HepG2 (cell line): ENCODE results near the gene GPS2. TPM values are rescaled to one million over a fixed set of nuclear protein-coding genes. Genes with fewer than 3 reads are reported as not detected.

Experiments used
- ARID2 ChIP-seq: sonication (generic); formaldehyde crosslinking; IDR thresholded peaks from 2 replicates; pipeline ENCODE4 v1.8.1; 2022; ENCODE audit warnings: mild to moderate bottlenecking, missing genetic modification reagents, borderline replicate concordance
- CHCHD3 ChIP-seq: sonication (generic); formaldehyde crosslinking; IDR thresholded peaks from 2 replicates; pipeline ENCODE4 v1.8.0; 2022; ENCODE audit warnings: mild to moderate bottlenecking, missing genetic modification reagents, moderate library complexity
- DNMT1 ChIP-seq: sonication (generic); formaldehyde crosslinking; IDR thresholded peaks from 2 replicates; pipeline ENCODE4 v1.5.1; 2020; ENCODE audit warnings: mild to moderate bottlenecking, missing genetic modification reagents
- FIP1L1 ChIP-seq: fragments of 200-400 bp; formaldehyde crosslinking; IDR thresholded peaks from 2 replicates; pipeline ENCODE4 v1.6.1; 2018; ENCODE audit warnings: low read depth, mild to moderate bottlenecking, low read length, moderate library complexity, borderline replicate concordance; ENCODE audit not compliant: insufficient read depth
- FOXO1 ChIP-seq: sonication (generic); formaldehyde crosslinking; IDR thresholded peaks from 2 replicates; pipeline ENCODE4 v1.4.0; 2020; ENCODE audit warnings: missing genetic modification reagents
- IRF2 ChIP-seq: IDR thresholded peaks from 2 replicates; pipeline ENCODE4 v1.6.1; 2018; ENCODE audit warnings: missing genetic modification reagents, missing compliant biosample characterization
- KDM2A ChIP-seq: sonication (generic); formaldehyde crosslinking; IDR thresholded peaks from 2 replicates; pipeline ENCODE4 v1.4.0; 2020; ENCODE audit warnings: low read depth, missing genetic modification reagents, borderline replicate concordance
- KDM5A ChIP-seq: fragments of 200-600 bp; sonication (generic); IDR thresholded peaks from 2 replicates; pipeline ENCODE4 v1.7.0; 2018; ENCODE audit warnings: antibody characterized with exemption, mild to moderate bottlenecking, low read length, borderline replicate concordance
- KLF16 ChIP-seq, 2 experiments: sonication (generic) in 1 of 2; formaldehyde crosslinking in 1 of 2; IDR thresholded peaks; 2 replicates each; pipeline versions ENCODE4 v1.6.1 to v1.8.0; 2016 to 2023; ENCODE audit warnings: missing genetic modification reagents in 2 of 2, missing compliant biosample characterization in 1 of 2
- KMT2A ChIP-seq: sonication (generic); formaldehyde crosslinking; IDR thresholded peaks from 2 replicates; pipeline ENCODE4 v1.4.0; 2020; ENCODE audit warnings: missing genetic modification reagents
- MEIS2 ChIP-seq: sonication (generic); formaldehyde crosslinking; IDR thresholded peaks from 2 replicates; pipeline ENCODE4 v1.9.0; 2021; ENCODE audit warnings: mild to moderate bottlenecking, missing genetic modification reagents
- NFE2L1 ChIP-seq: sonication (generic); formaldehyde crosslinking; IDR thresholded peaks from 2 replicates; pipeline ENCODE4 v1.4.0; 2020; ENCODE audit warnings: missing genetic modification reagents, mild to moderate bottlenecking, borderline replicate concordance
- PAWR ChIP-seq: sonication (generic); formaldehyde crosslinking; IDR thresholded peaks from 2 replicates; pipeline ENCODE4 v1.4.0; 2020; ENCODE audit warnings: missing genetic modification reagents, mild to moderate bottlenecking, borderline replicate concordance
- PHF5A ChIP-seq: IDR thresholded peaks from one replicate; pipeline ENCODE4 v1.6.1; 2018; ENCODE audit warnings: low read depth, missing genetic modification reagents; ENCODE audit not compliant: unreplicated experiment
- PPARG ChIP-seq: conservative IDR thresholded peaks from 2 replicates; pipeline ENCODE4 v1.6.1; 2016; ENCODE audit warnings: missing biosample characterization, missing genetic modification reagents
- PRMT3 ChIP-seq: sonication (generic); formaldehyde crosslinking; IDR thresholded peaks from 2 replicates; pipeline ENCODE4 v1.8.1; 2022; ENCODE audit warnings: low read depth, mild to moderate bottlenecking, moderate library complexity, missing genetic modification reagents, borderline replicate concordance
- RARG ChIP-seq: sonication (generic); formaldehyde crosslinking; IDR thresholded peaks from 2 replicates; pipeline ENCODE4 v1.4.0; 2020; ENCODE audit warnings: low read depth, mild to moderate bottlenecking, missing genetic modification reagents
- SSRP1 ChIP-seq: IDR thresholded peaks from 2 replicates; pipeline ENCODE4 v1.6.1; 2016; ENCODE audit warnings: control low read depth
- SUZ12 ChIP-seq: fragments of 150-350 bp; IDR thresholded peaks from 2 replicates; pipeline ENCODE4 v1.6.1; 2014; ENCODE audit warnings: low read depth, low read length
- TFDP2 ChIP-seq: sonication (generic); formaldehyde crosslinking; IDR thresholded peaks from 2 replicates; pipeline ENCODE4 v1.4.0; 2020; ENCODE audit warnings: missing genetic modification reagents
- ZBTB20 ChIP-seq: sonication (generic); formaldehyde crosslinking; IDR thresholded peaks from 2 replicates; pipeline ENCODE4 v1.8.1; 2023; ENCODE audit warnings: missing genetic modification reagents, low read depth, mild to moderate bottlenecking, borderline replicate concordance
- ZBTB39 ChIP-seq: sonication (generic); formaldehyde crosslinking; IDR thresholded peaks from 2 replicates; pipeline ENCODE4 v1.5.0; 2020; ENCODE audit warnings: missing genetic modification reagents
- ZFP37 ChIP-seq: sonication (generic); formaldehyde crosslinking; IDR thresholded peaks from 2 replicates; pipeline ENCODE4 v1.4.0; 2020; ENCODE audit warnings: missing genetic modification reagents, borderline replicate concordance
- ZKSCAN1 ChIP-seq: fragments of 150-350 bp; IDR thresholded peaks from 2 replicates; pipeline ENCODE4 v1.6.1; 2014; ENCODE audit warnings: low read length
- ZMYM3 ChIP-seq: sonication (generic); formaldehyde crosslinking; IDR thresholded peaks from 2 replicates; pipeline ENCODE4 v1.5.1; 2020; ENCODE audit warnings: mild to moderate bottlenecking, missing genetic modification reagents
- ZNF276 ChIP-seq: sonication (generic); formaldehyde crosslinking; IDR thresholded peaks from 2 replicates; pipeline ENCODE4 v1.4.0; 2020; ENCODE audit warnings: mild to moderate bottlenecking, low read depth, missing genetic modification reagents
- ZNF720 ChIP-seq: sonication (generic); formaldehyde crosslinking; IDR thresholded peaks from 2 replicates; pipeline ENCODE4 v1.4.0; 2020; ENCODE audit warnings: missing genetic modification reagents
- polyA plus RNA-seq, 8 experiments: library from polyadenylated mRNA; depleted of rRNA in 3 of 8; stranded (reverse) in 7 of 8; unstranded in 1 of 8; fragments of >200 nt; fragmentation: Illumina TruSeq in 4 of 8; extraction: Trizol in 4 of 8; gene quantifications; 2 replicates each; pipeline versions ENCODE4 v1.2.1 to v1.2.3, GENCODE V29; 2011 to 2016; ENCODE audit warnings: low read depth in 4 of 8, missing spikeins in 1 of 8, mixed read lengths in 1 of 8; ENCODE audit not compliant: insufficient read depth in 1 of 8
- total RNA-seq, 5 experiments: library from RNA; depleted of rRNA; stranded (reverse); fragments of >200 nt; fragmentation: Illumina TruSeq; extraction: Trizol; gene quantifications; 2 replicates each; pipeline ENCODE4 v1.2.3, GENCODE V29; 2016; ENCODE audit warnings: low read depth in 1 of 5

The GPS2 gene
- total and polyA plus RNA-seq, 2 of the 13 experiments (the other 11 are each of a cell fraction or from before 2014, with no cell fraction given), result 58.0 to 59.4 TPM

GRCh38 chr17:7280519-7281073 lies 34.6 kb downstream of the GPS2 start (continued):
- TF ChIP-seq ZFP37 (CRISPR knock-in tag) (peak; percentile 82; the same call in 1 of the 2 replicates), SUZ12 (no peak), KDM5A (no peak), ZMYM3 (no peak), ZKSCAN1 (no peak), ZBTB39 (0 out of 2 replicates have a peak, but pooled peaks have one; percentile 51), PAWR (CRISPR knock-in tag) (no peak), IRF2 (CRISPR knock-in tag) (peak; percentile 71; the same call in 1 of the 2 replicates), KDM2A (CRISPR knock-in tag) (peak; percentile 87), PHF5A (CRISPR knock-in tag) (no peak), KMT2A (CRISPR knock-in tag) (0 out of 2 replicates have a peak, but pooled peaks have one; percentile 41), DNMT1 (CRISPR knock-in tag) (no peak), CHCHD3 (CRISPR knock-in tag) (peak; percentile 62; the same call in 1 of the 2 replicates), PPARG (peak; percentile 64; the same call in 1 of the 2 replicates), SSRP1 (0 out of 2 replicates have a peak, but pooled peaks have one; percentile 60), MEIS2 (CRISPR knock-in tag) (no peak), PRMT3 (CRISPR knock-in tag) (no peak), FIP1L1 (no peak), ZBTB20 (0 out of 2 replicates have a peak, but pooled peaks have one; percentile 43), ZNF276 (CRISPR knock-in tag) (no peak), NFE2L1 (CRISPR knock-in tag) (no peak), ZNF720 (CRISPR knock-in tag) (no peak), KLF16 (CRISPR knock-in tag; IDR thresholded peaks at IDR 0.05) (peak in 1 of 2 experiments; percentile 83; a peak in 1 of 4 replicates), RARG (CRISPR knock-in tag) (no peak), TFDP2 (CRISPR knock-in tag) (peak; percentile 51; the same call in 1 of the 2 replicates), FOXO1 (CRISPR knock-in tag) (peak; percentile 34; the same call in 1 of the 2 replicates), ARID2 (CRISPR knock-in tag) (no peak)
